Pancreas (tissue), 10 donors: ENCODE results near the gene LTBP1. TPM values are rescaled to one million over a fixed set of nuclear protein-coding genes. Genes with fewer than 3 reads are reported as not detected.

Experiments used
- ATAC-seq, 4 donors: fragments of 200-7000 bp; cut with Tn5 transposase; one replicate each; pipeline versions ENCODE4 v1.8.0 to v1.9.1; 2020; ENCODE audit warnings: mild to moderate bottlenecking in 4 of 4, moderate library complexity in 4 of 4
- DNase-seq, 6 donors: peaks; one replicate each; pipeline ENCODE4 v3.0.0-alpha.2; 2020
- FAIRE-seq: peaks from 2 replicates; lab custom pipeline; 2012; peaks lifted over from hg19 to GRCh38; lab: Jason Lieb, UNC
- H3K27ac ChIP-seq, 4 donors: fragments of 200-600 bp; sonication (generic); 1 replicate in 3 of 4; 2 replicates in 1 of 4; pipeline versions ENCODE4 v1.5.0 to v1.8.0; 2020
- H3K27me3 ChIP-seq, 4 donors: fragments of 200-600 bp; one replicate each; pipeline ENCODE4 v1.8.0; 2021
- H3K36me3 ChIP-seq, 3 donors: fragments of 200-600 bp; sonication (generic) in 1 of 3; one replicate each; pipeline versions ENCODE4 v1.5.0 to v1.8.0; 2020 to 2021
- H3K4me1 ChIP-seq, 3 donors: fragments of 200-600 bp; one replicate each; pipeline ENCODE4 v1.8.0; 2021
- H3K4me3 ChIP-seq, 4 donors: fragments of 200-600 bp; sonication (generic) in 2 of 4; one replicate each; pipeline versions ENCODE4 v1.5.0 to v1.8.0; 2020 to 2021
- H3K9me3 ChIP-seq, 4 donors: fragments of 200-600 bp; one replicate each; pipeline ENCODE4 v1.8.0; 2021
- WGBS, 2 donors: extraction: QIAGEN DNeasy Blood & Tissue Kit; methylation state at CpG; one replicate each; pipeline ENCODE4 v1.1.7; 2013; 5-methylcytosine and 5-hydroxymethylcytosine counted together
- intact Hi-C, 3 donors: fragments of 100-400 bp; cut with DNase I; formaldehyde crosslinking; loops; one replicate each; pipeline versions ENCODE4 v1.11.1 to v1.14.2; 2022
- polyA plus RNA-seq, 2 donors: library from polyadenylated mRNA; stranded (reverse); fragments of 200-250 nt; gene quantifications; one replicate each; pipeline ENCODE4 v1.2.3, GENCODE V29; 2013
- total RNA-seq, 6 donors: library from RNA; stranded (reverse); fragmentation: NEBNext Ultra II Directional in 4 of 6; extraction: Animal tissue kit (Norgen Biotek cat#: 25700) in 4 of 6; gene quantifications; one replicate each; pipeline versions ENCODE4 v1.2.1 to v1.2.4, GENCODE V29; 2021 to 2023
- TF ChIP-seq, protein P1 (sequence below), 4 donors: fragments of 200-600 bp; sonication (generic) in 3 of 4; IDR thresholded peaks; one replicate each; pipeline versions ENCODE4 v1.5.0 to v1.8.0; 2021; ENCODE audit warnings: antibody characterized with exemption in 4 of 4
- donor health status: healthy with polysubstance abuse.
- donor health status: DM: no; HTN: no; CAD: no; lungs with moderate emphysema.
- donor health status: DM: no; HTN: no; CAD: no.
- donor health status: control.
- donor health status: control.
- donor health status: Bipolar disorder and iron deficiency.
- donor health status: DM: yes; HTN: yes; CAD: no.
- donor health status: DM: no; HTN: no; CAD: no.
- donor health status: DM: no; HTN: no; CAD: no.
- donor health status: DM: yes; HTN: yes; CAD: no.

LTBP1 gene
- total and polyA plus RNA-seq, 8 donors = 0.83 to 21.2 (median 2.6) TPM

DNA sequence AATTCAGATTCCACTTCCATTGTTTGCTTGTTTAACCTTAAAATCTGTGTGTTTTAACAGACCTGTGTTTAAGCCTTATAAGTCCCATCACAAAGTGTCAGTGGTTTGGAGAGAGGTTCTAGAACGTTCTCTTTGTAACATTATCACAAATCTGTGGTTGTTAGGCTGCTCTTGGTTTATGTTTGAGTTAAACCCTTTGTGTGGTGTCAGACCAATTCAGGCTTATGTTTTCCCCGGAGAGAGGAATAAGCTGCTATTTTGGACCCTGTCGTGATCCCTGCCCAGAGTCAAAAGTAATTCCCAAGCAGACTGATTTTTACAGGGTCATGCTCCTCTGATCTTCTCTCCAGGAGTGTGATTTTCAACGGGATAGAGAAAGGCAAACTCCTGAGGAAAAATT, 43.8 kb upstream of the LTBP1 start:
- Histone ChIP-seq H3K36me3 (no peaks in the 10 kb centered on the region), H3K27me3 (no peaks in the 10 kb centered on the region), H3K4me1 (no peaks in the 10 kb centered on the region), H3K27ac (no peak overlapping the region), H3K9me3 (no peaks in the 10 kb centered on the region), H3K4me3 (no peak overlapping the region)
- FAIRE-seq (no peak), ATAC-seq (no peak), DNase-seq (no peak)
- TF ChIP-seq, protein P1, sequence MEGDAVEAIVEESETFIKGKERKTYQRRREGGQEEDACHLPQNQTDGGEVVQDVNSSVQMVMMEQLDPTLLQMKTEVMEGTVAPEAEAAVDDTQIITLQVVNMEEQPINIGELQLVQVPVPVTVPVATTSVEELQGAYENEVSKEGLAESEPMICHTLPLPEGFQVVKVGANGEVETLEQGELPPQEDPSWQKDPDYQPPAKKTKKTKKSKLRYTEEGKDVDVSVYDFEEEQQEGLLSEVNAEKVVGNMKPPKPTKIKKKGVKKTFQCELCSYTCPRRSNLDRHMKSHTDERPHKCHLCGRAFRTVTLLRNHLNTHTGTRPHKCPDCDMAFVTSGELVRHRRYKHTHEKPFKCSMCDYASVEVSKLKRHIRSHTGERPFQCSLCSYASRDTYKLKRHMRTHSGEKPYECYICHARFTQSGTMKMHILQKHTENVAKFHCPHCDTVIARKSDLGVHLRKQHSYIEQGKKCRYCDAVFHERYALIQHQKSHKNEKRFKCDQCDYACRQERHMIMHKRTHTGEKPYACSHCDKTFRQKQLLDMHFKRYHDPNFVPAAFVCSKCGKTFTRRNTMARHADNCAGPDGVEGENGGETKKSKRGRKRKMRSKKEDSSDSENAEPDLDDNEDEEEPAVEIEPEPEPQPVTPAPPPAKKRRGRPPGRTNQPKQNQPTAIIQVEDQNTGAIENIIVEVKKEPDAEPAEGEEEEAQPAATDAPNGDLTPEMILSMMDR (IDR thresholded peaks at IDR 0.05) = no peak
- 44 to 47% methylated on average over 4 of the region's 4 CpGs for WGBS, 2 donors
- intact Hi-C loops = no loop called here

DNA sequence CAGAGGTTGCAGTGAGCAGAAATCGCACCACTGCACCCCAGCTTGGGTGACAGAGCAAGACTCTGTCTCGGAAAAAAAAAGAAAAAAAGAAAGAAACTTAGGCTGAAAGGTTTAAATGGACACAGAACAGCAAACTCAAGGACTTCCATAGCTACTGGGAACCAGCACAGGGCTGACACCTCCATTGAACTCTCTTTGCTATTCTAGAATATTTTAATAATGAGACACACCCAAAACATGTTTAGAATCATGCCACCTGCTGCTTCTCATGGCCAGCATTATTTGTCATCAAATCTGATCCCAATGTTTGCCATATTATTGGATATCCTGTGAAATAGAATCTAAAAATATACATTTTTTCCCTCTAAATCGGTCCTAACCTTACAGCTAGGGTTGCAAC, 42.7 kb upstream of the LTBP1 start:
- FAIRE-seq = no peak
- Histone ChIP-seq H3K27ac (no peak overlapping the region), H3K4me1 (no peaks in the 10 kb centered on the region), H3K27me3 (no peaks in the 10 kb centered on the region), H3K9me3 (no peaks in the 10 kb centered on the region), H3K4me3 (no peak overlapping the region), H3K36me3 (no peaks in the 10 kb centered on the region)
- no peak for ATAC-seq
- no peak for DNase-seq
- WGBS, 2 donors = 67 to 77% methylated on average over 3 of the region's 3 CpGs
- TF ChIP-seq, protein P1 (IDR thresholded peaks at IDR 0.05) = no peak
- intact Hi-C loops = no loop called here

DNA sequence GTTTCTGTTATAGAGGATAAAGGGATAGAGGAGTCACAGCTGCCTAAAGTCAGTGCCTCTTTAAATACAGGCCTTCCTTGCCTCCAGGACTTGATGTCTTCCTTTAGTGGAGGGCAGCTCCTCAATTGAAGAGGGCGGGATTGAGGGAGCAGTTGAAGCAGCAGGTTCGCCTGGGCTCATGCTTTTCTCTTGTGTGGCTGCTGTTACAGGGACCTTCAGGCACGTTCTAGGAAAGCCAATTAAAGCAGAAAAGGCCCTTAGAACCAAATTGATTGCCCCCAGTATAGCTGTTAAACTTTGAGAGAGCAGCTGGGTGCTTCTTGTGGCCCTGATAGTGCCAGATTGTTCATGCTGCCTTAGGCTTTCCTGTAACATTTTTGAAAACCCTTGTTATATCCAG, 42.0 kb upstream of the LTBP1 start:
- FAIRE-seq (no peak), DNase-seq (no peak), ATAC-seq (no peak)
- Histone ChIP-seq H3K27me3 (no peaks in the 10 kb centered on the region), H3K9me3 (no peaks in the 10 kb centered on the region), H3K27ac (no peak overlapping the region), H3K4me1 (no peaks in the 10 kb centered on the region), H3K36me3 (no peaks in the 10 kb centered on the region), H3K4me3 (no peak overlapping the region)
- 64 to 69% methylated on average over 3 of the region's 3 CpGs for WGBS, 2 donors
- TF ChIP-seq, protein P1 (IDR thresholded peaks at IDR 0.05) = no peak
- intact Hi-C loops = no loop called here

DNA sequence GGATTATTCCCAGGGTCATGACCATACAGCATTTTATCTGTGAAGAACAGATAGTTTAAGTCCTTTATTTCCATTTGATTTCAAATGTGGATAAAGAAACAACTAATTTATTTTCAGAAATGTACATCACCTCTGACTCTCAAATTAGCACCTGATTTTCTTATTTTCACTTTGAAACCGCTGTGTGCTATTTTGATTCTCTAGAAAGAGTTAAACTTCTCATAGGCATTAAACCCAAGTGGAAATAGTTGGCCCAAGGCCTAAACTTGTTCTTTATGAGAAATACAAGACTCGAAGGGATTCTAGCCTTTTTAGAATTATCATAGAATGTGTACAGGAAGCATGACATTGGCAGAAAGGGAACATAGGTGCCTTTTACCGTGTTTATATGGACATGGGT, 41.5 kb upstream of the LTBP1 start:
- no peak for FAIRE-seq
- Histone ChIP-seq H3K4me3 (no peak overlapping the region), H3K9me3 (no peaks in the 10 kb centered on the region), H3K4me1 (no peaks in the 10 kb centered on the region), H3K27me3 (no peaks in the 10 kb centered on the region), H3K36me3 (no peaks in the 10 kb centered on the region), H3K27ac (no peak overlapping the region)
- no peak for DNase-seq
- no peak for ATAC-seq
- intact Hi-C loops = no loop called here
- TF ChIP-seq, protein P1 (IDR thresholded peaks at IDR 0.05) = no peak
- 74 to 79% methylated on average over 3 of the region's 3 CpGs for WGBS, 2 donors

DNA sequence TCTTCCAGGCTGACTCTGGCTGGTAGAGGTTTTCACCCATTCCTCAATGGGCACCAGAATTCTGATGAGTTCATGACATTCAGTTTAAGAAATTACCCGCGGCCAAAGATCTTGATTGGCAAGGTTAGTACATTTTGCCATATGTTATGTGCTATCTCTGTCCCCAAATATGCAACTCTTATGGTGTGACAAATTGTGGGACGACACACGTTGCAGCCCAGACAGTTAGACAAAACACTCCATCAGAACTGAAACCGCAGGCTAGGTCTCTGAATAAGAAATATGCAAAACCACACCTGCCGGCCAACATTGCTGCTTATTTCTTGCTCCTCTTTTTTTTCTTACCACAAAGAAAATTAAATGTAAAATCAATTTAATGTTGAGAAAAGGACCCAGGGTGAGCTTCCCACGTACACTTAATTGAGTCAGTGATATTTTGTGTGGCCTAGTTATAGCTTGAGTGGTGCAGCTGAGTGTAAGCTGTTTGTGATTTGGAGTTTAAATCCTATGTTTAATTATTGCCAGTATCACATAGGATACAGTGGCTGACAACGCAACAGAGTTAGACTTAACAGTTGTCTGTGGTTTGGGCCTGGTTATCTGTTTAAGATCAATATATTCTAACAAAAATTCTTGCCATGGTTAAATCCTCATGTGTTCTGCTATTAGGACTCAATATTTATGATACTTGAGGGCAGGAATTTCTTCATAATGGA, 35.7 kb upstream of the LTBP1 start:
- no peaks in the 10 kb centered on the region for H3K4me1 ChIP-seq
- no peak for ATAC-seq
- no peak for DNase-seq
- no peak overlapping the region for H3K27ac ChIP-seq
- no peak for FAIRE-seq
- no peak overlapping the region for H3K4me3 ChIP-seq
- WGBS, 2 donors = 79 to 81% methylated on average over 8 of the region's 8 CpGs
- intact Hi-C loops = no loop called here
- TF ChIP-seq, protein P1 (IDR thresholded peaks at IDR 0.05) = no peak
- H3K9me3 ChIP-seq = no peaks in the 10 kb centered on the region
- H3K36me3 ChIP-seq = no peaks in the 10 kb centered on the region
- no peaks in the 10 kb centered on the region for H3K27me3 ChIP-seq
